Brain microvascular endothelial cell (primary cell): ENCODE data around the gene FCHSD2.

Experiments used
- DNase-seq: peaks from one replicate; pipeline ENCODE4 v3.0.0-alpha.2; 2020
- H3K27ac ChIP-seq: fragments of 250-450 bp; sonication (Bioruptor Pico); 2 replicates; pipeline ENCODE4 v1.5.1; 2020; ENCODE audit warnings: mild to moderate bottlenecking, moderate library complexity
- H3K27me3 ChIP-seq: fragments of 250-450 bp; sonication (Bioruptor Pico); replicated peaks from 2 replicates; pipeline ENCODE4 v1.5.1; 2020; ENCODE audit warnings: mild to moderate bottlenecking
- H3K36me3 ChIP-seq: fragments of 250-450 bp; sonication (Bioruptor Pico); replicated peaks from 2 replicates; pipeline ENCODE4 v1.5.1; 2020; ENCODE audit warnings: mild to moderate bottlenecking
- H3K4me3 ChIP-seq: 2 replicates; pipeline ENCODE4 v1.5.1; 2011; ENCODE audit warnings: low read depth, mild to moderate bottlenecking, control low read depth, low read length, moderate library complexity
- in situ Hi-C: cut with HindIII; loops from 2 replicates; pipeline ENCODE4 v1.10.0; 2017; ENCODE audit warnings: low sequenced_read_pairs, low pct_ligation_motif_present
- TF ChIP-seq, protein P1 (sequence below): IDR thresholded peaks from 2 replicates; pipeline ENCODE4 v1.5.1; 2011; ENCODE audit warnings: low read depth, mild to moderate bottlenecking, moderate library complexity, low read length, control low read depth, inconsistent platforms; ENCODE audit errors: missing control alignments

Gene FCHSD2

DNA sequence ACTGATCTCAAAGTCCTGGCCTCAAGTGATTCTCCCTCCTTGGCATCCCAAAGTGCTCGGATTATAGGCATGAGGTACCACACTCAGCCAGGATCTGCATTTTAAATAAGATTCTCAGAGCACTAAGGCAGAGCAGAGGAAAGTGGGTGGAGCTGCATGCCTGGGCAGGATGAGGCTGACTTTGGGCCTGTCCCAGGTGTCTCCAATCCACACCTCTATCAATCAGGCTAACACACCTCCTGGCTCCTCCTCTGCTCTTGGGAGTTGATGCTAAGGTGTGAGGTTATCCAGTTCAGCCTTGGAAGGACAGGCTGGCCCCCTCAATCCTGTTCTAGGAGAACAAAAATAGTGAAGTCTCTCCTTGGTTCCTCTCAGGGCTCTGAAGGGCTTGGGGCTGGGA, 45.7 kb upstream of the FCHSD2 start:
- TF ChIP-seq, protein P1, sequence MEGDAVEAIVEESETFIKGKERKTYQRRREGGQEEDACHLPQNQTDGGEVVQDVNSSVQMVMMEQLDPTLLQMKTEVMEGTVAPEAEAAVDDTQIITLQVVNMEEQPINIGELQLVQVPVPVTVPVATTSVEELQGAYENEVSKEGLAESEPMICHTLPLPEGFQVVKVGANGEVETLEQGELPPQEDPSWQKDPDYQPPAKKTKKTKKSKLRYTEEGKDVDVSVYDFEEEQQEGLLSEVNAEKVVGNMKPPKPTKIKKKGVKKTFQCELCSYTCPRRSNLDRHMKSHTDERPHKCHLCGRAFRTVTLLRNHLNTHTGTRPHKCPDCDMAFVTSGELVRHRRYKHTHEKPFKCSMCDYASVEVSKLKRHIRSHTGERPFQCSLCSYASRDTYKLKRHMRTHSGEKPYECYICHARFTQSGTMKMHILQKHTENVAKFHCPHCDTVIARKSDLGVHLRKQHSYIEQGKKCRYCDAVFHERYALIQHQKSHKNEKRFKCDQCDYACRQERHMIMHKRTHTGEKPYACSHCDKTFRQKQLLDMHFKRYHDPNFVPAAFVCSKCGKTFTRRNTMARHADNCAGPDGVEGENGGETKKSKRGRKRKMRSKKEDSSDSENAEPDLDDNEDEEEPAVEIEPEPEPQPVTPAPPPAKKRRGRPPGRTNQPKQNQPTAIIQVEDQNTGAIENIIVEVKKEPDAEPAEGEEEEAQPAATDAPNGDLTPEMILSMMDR, result no peak
- in situ Hi-C loops, result loop anchor here (25.0 kb wide), 1 partner anchor 351 kb away; no protein-coding TSS in a partner anchor

DNA sequence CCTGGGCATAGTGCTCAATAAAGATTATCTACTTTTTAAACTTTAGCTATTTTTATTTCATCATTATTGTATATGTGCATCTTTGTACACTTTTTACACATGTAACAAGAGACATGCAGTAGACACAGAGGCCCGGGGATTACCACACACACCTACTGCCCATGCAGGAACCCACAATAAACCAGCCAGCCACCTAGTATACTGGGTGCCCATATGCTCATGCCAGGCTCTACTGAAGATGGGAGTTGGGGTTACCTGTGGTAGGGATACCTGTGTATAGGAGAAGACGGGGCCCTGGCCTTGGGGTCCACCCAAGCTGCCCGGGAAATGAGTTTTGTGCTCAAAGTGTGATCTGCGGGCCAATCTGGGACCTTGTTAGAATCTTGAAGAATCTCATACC, 44.8 kb upstream of the FCHSD2 start:
- no peak for DNase-seq
- Histone ChIP-seq H3K27ac (no peak overlapping the region), H3K27me3 (no peaks in the 10 kb centered on the region), H3K4me3 (no peak overlapping the region), H3K36me3 (no peaks in the 10 kb centered on the region)
- TF ChIP-seq, protein P1, result no peak
- in situ Hi-C loops, result loop anchor here (25.0 kb wide), 1 partner anchor 350 kb away; no protein-coding TSS in a partner anchor

More for the DNA sequence above, 45.7 kb upstream of the FCHSD2 start:
- H3K4me3 ChIP-seq, result no peak overlapping the region
- no peak overlapping the region for H3K27ac ChIP-seq
- no peaks in the 10 kb centered on the region for H3K27me3 ChIP-seq
- DNase-seq, result no peak
- H3K36me3 ChIP-seq, result no peaks in the 10 kb centered on the region

DNA sequence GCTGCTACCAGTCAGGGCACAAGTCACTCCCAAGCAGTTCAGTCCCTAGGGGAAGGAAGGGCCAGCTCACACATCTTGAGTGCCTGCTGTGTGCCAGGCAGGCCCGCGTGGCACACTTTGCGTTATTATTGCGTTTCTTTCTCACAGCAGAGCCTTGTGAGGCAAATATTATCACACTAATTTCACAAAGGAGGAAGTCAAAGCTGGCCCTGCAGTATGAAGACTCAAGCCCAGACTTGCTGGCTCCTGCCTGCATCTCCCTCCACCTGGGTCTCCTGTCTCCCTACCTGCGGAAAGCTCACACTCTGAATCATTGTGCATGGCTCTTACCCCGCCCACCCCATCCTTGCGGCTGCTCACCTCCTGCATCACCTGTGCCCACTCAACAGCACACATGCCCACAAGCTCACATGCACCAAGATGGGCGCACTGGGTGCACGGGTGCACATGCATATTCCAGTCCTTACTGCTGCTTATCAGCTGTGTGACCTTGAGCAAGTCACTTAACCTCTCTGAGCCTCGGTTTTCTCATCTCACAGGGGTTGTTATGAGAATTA, 44.3 kb upstream of the FCHSD2 start:
- H3K36me3 ChIP-seq, result no peaks in the 10 kb centered on the region
- DNase-seq, result no peak
- in situ Hi-C loops, result loop anchor here (25.0 kb wide), 1 partner anchor 349 kb away; no protein-coding TSS in a partner anchor
- H3K27ac ChIP-seq, result no peak overlapping the region
- H3K27me3 ChIP-seq, result no peaks in the 10 kb centered on the region
- H3K4me3 ChIP-seq, result no peak overlapping the region
- TF ChIP-seq, protein P1, result no peak

DNA sequence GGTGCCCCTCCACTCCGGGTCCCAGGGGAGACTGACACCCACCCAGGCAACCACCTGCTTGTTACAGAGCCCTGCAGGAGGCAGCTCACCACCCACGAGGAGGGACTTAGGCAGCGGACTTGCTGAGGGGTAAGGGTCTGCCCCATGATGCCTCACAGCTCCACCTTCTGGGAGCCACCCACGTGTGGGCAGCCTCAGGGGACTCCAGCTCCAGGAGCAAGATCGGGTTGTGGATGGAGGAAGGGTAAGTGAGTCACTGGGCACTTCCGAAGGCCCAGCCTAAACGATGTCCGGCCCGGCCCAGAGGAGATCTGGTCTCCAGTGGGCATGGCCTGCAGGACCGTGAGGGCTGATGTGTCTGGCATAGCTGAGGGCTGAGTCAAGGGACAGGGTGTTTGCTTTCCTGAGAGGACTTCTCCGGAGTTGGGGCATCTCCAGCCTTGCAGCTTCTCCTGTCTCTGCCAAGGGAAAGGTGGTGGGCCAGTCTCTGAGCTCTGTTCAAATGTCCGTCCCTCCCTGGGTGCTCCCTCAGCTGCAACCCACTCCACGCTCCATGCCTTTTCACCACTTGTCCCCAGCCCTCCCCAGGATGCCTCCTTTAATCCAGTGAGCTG, 43.7 kb upstream of the FCHSD2 start:
- Histone ChIP-seq H3K4me3 (no peak overlapping the region), H3K27ac (no peak overlapping the region), H3K36me3 (no peaks in the 10 kb centered on the region), H3K27me3 (no peaks in the 10 kb centered on the region)
- in situ Hi-C loops, result loop anchor here (25.0 kb wide), 1 partner anchor 348 kb away; no protein-coding TSS in a partner anchor
- DNase-seq, result peak; percentile 42
- TF ChIP-seq, protein P1, result no peak

DNA sequence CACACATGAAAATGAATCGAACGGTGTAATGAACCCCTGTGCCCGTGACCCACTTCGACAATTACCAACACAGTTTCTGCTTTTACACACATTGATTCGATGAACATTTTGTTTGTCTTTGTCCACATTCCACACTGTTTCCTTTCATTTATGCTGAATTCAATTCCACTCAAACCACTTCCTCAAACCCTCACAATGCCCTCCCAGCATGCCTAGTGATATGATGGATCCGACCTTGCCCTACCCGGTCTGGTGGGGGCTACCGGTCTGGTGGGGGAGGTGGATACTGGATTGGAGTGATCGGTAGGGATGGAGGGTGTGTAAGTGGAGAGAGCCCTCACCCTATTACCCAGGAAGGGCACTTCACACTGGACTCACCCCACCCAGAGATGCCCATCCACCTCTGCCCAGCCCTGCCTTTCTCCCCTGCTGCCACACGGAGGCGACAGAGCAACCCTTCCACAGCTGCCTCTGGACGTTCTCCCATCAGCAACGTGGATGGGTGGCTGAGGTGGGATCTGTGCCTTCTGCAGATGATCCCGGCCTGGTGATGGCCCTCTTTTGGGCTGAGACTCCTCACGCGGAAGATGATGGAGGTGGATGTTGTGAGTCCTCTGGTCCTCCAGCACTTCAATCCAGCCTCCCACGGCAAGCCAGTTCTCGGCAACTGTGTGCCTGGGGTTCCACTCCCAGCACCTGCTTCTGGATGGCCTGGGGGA, 43.0 kb upstream of the FCHSD2 start:
- no peak overlapping the region for H3K27ac ChIP-seq

More for the DNA sequence above, 43.0 kb upstream of the FCHSD2 start:
- Histone ChIP-seq H3K36me3 (no peaks in the 10 kb centered on the region), H3K4me3 (peak overlapping the region; percentile 15), H3K27me3 (no peaks in the 10 kb centered on the region)
- peak; percentile 45 for DNase-seq
- TF ChIP-seq, protein P1, result peak; percentile 96
- in situ Hi-C loops, result loop anchor here (25.0 kb wide), 1 partner anchor 348 kb away; no protein-coding TSS in a partner anchor
